GM21723 (cell line): ENCODE measurements around the gene GAL.
"Not testable (repeated sequence)": the region's sequence is repeated elsewhere in the genome, so short reads cannot be mapped to it uniquely, and the experiment has no call there.

ENCODE experiments used
- ATAC-seq: cut with Tn5 transposase; IDR thresholded peaks from one replicate; pipeline ENCODE4 v1.9.1; 2021; ENCODE audit warnings: mild to moderate bottlenecking, moderate library complexity; ENCODE audit not compliant: unreplicated experiment

GAL gene

GRCh38 chr11:68684385-68685356 lies at the start of gene GAL:
Gene GAL (plus strand): TSS chr11:68684544. CDS start chr11:68684924, 380 bp downstream.
- no peak for ATAC-seq

GRCh38 chr11:68634606-68635005 lies 49.7 kb upstream of the GAL start:
- not testable (repeated sequence) for ATAC-seq

- not testable (repeated sequence) for ATAC-seq
Measured at GRCh38 chr11:68635172-68635571, 49.2 kb upstream of the GAL start.

- ATAC-seq = not testable (repeated sequence)
Measured at GRCh38 chr11:68635883-68636282, 48.5 kb upstream of the GAL start.

- not testable (repeated sequence) for ATAC-seq
Measured at GRCh38 chr11:68639322-68639721, 45.0 kb upstream of the GAL start.

GRCh38 chr11:68641880-68642279 lies 42.5 kb upstream of the GAL start:
- no peak for ATAC-seq

GRCh38 chr11:68643585-68643984 lies 40.8 kb upstream of the GAL start:
- no peak for ATAC-seq

- no peak for ATAC-seq
Measured at GRCh38 chr11:68646832-68647231, 37.5 kb upstream of the GAL start.

GRCh38 chr11:68649851-68650555 lies 34.3 kb upstream of the GAL start:
- no peak for ATAC-seq

- no peak for ATAC-seq
Measured at GRCh38 chr11:68650801-68651200, 33.5 kb upstream of the GAL start.

GRCh38 chr11:68651208-68651984 lies 32.9 kb upstream of the GAL start:
- ATAC-seq = no peak

GRCh38 chr11:68651985-68652682 lies 32.2 kb upstream of the GAL start:
- no peak for ATAC-seq

GRCh38 chr11:68652683-68653156 lies 31.6 kb upstream of the GAL start:
- ATAC-seq = no peak

GRCh38 chr11:68653486-68654430 lies 30.6 kb upstream of the GAL start:
- ATAC-seq = no peak

GRCh38 chr11:68654978-68655377 lies 29.4 kb upstream of the GAL start:
- ATAC-seq = no peak

- ATAC-seq = no peak
Measured at GRCh38 chr11:68655406-68655805, 28.9 kb upstream of the GAL start.

- ATAC-seq = no peak
Measured at GRCh38 chr11:68655806-68656205, 28.5 kb upstream of the GAL start.

GRCh38 chr11:68657021-68657780 lies 27.1 kb upstream of the GAL start:
- ATAC-seq = no peak

GRCh38 chr11:68658097-68658496 lies 26.2 kb upstream of the GAL start:
- no peak for ATAC-seq
